C4-2B (cell line): ENCODE data around the gene CYFIP1.

Source experiments
- ZFX ChIP-seq: fragments of 450-650 bp; IDR thresholded peaks from 2 replicates; pipeline ENCODE4 v1.6.1; 2017
- TF ChIP-seq, protein P1 (sequence below): fragments of 450-650 bp; conservative IDR thresholded peaks from 2 replicates; pipeline ENCODE4 v1.5.1; 2017; ENCODE audit warnings: mild to moderate bottlenecking

DNA sequence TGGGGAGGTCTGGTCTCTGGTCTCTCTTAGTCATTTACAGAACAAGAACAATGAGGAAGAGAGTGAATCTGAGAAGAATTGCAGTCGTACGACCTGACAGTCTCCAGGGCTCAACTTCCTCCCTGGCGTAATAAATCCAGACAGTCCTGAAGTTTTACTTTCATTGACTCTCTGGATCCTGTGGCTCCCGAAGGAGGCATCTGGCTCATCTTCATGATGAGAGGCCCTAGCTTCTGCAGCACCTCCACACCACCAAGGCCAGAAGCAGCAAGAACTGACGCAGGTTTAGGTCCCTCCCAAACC is 11.8 kb upstream of the CYFIP1 start:
- TF ChIP-seq, protein P1, sequence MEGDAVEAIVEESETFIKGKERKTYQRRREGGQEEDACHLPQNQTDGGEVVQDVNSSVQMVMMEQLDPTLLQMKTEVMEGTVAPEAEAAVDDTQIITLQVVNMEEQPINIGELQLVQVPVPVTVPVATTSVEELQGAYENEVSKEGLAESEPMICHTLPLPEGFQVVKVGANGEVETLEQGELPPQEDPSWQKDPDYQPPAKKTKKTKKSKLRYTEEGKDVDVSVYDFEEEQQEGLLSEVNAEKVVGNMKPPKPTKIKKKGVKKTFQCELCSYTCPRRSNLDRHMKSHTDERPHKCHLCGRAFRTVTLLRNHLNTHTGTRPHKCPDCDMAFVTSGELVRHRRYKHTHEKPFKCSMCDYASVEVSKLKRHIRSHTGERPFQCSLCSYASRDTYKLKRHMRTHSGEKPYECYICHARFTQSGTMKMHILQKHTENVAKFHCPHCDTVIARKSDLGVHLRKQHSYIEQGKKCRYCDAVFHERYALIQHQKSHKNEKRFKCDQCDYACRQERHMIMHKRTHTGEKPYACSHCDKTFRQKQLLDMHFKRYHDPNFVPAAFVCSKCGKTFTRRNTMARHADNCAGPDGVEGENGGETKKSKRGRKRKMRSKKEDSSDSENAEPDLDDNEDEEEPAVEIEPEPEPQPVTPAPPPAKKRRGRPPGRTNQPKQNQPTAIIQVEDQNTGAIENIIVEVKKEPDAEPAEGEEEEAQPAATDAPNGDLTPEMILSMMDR: no peak
- no peak for TF ChIP-seq ZFX
